Right lobe of liver (tissue), 6 donors: Measurements from ENCODE around the gene RBM33. TPM values are rescaled to one million over a fixed set of nuclear protein-coding genes. Genes with fewer than 3 reads are reported as not detected.

ENCODE experiments used
- ATAC-seq, 4 donors: fragments of 200-7000 bp; cut with Tn5 transposase; one replicate each; pipeline ENCODE4 v1.9.1; 2020; ENCODE audit warnings: mild to moderate bottlenecking in 4 of 4, moderate library complexity in 4 of 4
- DNase-seq, 3 donors: peaks; one replicate each; pipeline ENCODE4 v3.0.0-alpha.2; 2020
- H3K27ac ChIP-seq, 3 donors: fragments of 200-600 bp; one replicate each; pipeline ENCODE4 v1.8.0; 2022
- H3K27me3 ChIP-seq, 2 donors: fragments of 200-600 bp; one replicate each; pipeline ENCODE4 v1.8.0; 2022
- H3K36me3 ChIP-seq, 4 donors: fragments of 200-600 bp; sonication (generic) in 1 of 4; one replicate each; pipeline versions ENCODE4 v1.5.1 to v1.8.0; 2017 to 2022; ENCODE audit warnings: control low read depth in 1 of 4
- H3K4me1 ChIP-seq, 4 donors: fragments of 200-600 bp; sonication (generic) in 1 of 4; one replicate each; pipeline versions ENCODE4 v1.5.1 to v1.8.0; 2017 to 2022; ENCODE audit warnings: control low read depth in 1 of 4
- H3K4me3 ChIP-seq, 3 donors: fragments of 200-600 bp; one replicate each; pipeline ENCODE4 v1.8.0; 2022
- H3K9me3 ChIP-seq, 4 donors: fragments of 200-600 bp; sonication (generic) in 1 of 4; one replicate each; pipeline versions ENCODE4 v1.5.1 to v1.8.0; 2017 to 2022; ENCODE audit warnings: control low read depth in 1 of 4
- CTCF ChIP-seq, 4 donors: fragments of 200-600 bp in 3 of 4; fragments of 450-650 bp in 1 of 4; IDR thresholded peaks; one replicate each; pipeline versions ENCODE4 v1.5.1 to v1.8.0; 2016 to 2022; ENCODE audit warnings: antibody characterized with exemption in 4 of 4, mild to moderate bottlenecking in 2 of 4
- POLR2A ChIP-seq: fragments of 450-650 bp; IDR thresholded peaks from one replicate; pipeline ENCODE4 v1.6.1; 2017; ENCODE audit warnings: antibody characterized with exemption, mild to moderate bottlenecking
- WGBS: methylation state at CpG from one replicate; pipeline ENCODE4 v1.1.6; 2018; ENCODE audit warnings: low coverage, low lambda C conversion rate; ENCODE audit not compliant: insufficient coverage; ENCODE audit errors: missing lambda C conversion rate; 5-methylcytosine and 5-hydroxymethylcytosine counted together
- intact Hi-C, 2 donors: fragments of 100-400 bp; cut with DNase I; formaldehyde crosslinking; loops; one replicate each; pipeline versions ENCODE4 v1.11.2 to v1.14.1; 2022
- total RNA-seq, 6 experiments: library from RNA; depleted of rRNA in 2 of 6; stranded (reverse); fragments of >200 nt in 2 of 6; fragmentation: NEBNext Ultra II Directional in 3 of 6; extraction: Animal tissue kit (Norgen Biotek cat#: 25700) in 3 of 6; gene quantifications; one replicate each; pipeline versions ENCODE4 v1.1.0 to v1.2.4, GENCODE V29; 2016 to 2023
- donor health status: DM: no; HTN: yes; CAD: no.
- donor health status: DM: no; HTN: no; CAD: no.
- donor health status: DM: no; HTN: no; CAD: no.
- donor health status: DM: no; HTN: yes; CAD: no.
- donor health status: DM: no; HTN: yes; CAD: no.

RBM33 gene
- total RNA-seq, 6 experiments from 2014 or later, result 24.9 to 55.1 (median 32.0) TPM

GRCh38 chr7:155763122-155763521 is 118.7 kb downstream of the RBM33 start:
- Histone ChIP-seq H3K27me3 (no peaks in the 10 kb centered on the region), H3K9me3 (no peaks in the 10 kb centered on the region), H3K36me3 (peaks cover 7 to 41% (median 24%) of the 10 kb centered on the region in 4 donors), H3K4me1 (no peaks in the 10 kb centered on the region), H3K4me3 (no peak overlapping the region), H3K27ac (peak overlapping the region in 2 of 3 donors; percentile 24 to 64)
- intact Hi-C loops, result no loop called here
- no peak for ATAC-seq
- 92% methylated on average over 10 of the region's 10 CpGs for WGBS
- TF ChIP-seq CTCF (IDR thresholded peaks at IDR 0.05), result no peak
- no peak for TF ChIP-seq POLR2A
- no peak for DNase-seq

- TF ChIP-seq POLR2A (no peak), CTCF (IDR thresholded peaks at IDR 0.05) (no peak)
- DNase-seq (peak in 1 of 3 donors; percentile 44), ATAC-seq (peak; percentile 61 to 78 (median 70))
- Histone ChIP-seq H3K9me3 (no peaks in the 10 kb centered on the region), H3K4me3 (no peak overlapping the region), H3K27me3 (no peaks in the 10 kb centered on the region), H3K27ac (peak overlapping the region; percentile 24 to 64 (median 55)), H3K4me1 (no peaks in the 10 kb centered on the region), H3K36me3 (peaks cover 7 to 43% (median 24%) of the 10 kb centered on the region in 4 donors)
- no CpG with 5 or more reads among the region's 27 CpGs for WGBS
- intact Hi-C loops, result no loop called here
These were observed 119.4 kb downstream of the RBM33 start for GRCh38 chr7:155763691-155764437.

GRCh38 chr7:155764438-155764793 is 120.0 kb downstream of the RBM33 start:
- DNase-seq, result peak in 2 of 3 donors; percentile 47 to 63
- H3K36me3 ChIP-seq, result peaks cover 7 to 48% (median 27%) of the 10 kb centered on the region in 4 donors
- ATAC-seq, result peak; percentile 47 to 64 (median 61)
- intact Hi-C loops, result no loop called here
- H3K27me3 ChIP-seq, result no peaks in the 10 kb centered on the region
- TF ChIP-seq POLR2A, result no peak
- TF ChIP-seq CTCF (IDR thresholded peaks at IDR 0.05), result no peak
- H3K9me3 ChIP-seq, result no peaks in the 10 kb centered on the region
- H3K4me3 ChIP-seq, result no peak overlapping the region
- no peaks in the 10 kb centered on the region for H3K4me1 ChIP-seq
- H3K27ac ChIP-seq, result peak overlapping the region in 2 of 3 donors; percentile 55 to 64
- 80% methylated on average over 1 of the region's 7 CpGs for WGBS

GRCh38 chr7:155765458-155765857 is 121.0 kb downstream of the RBM33 start:
- no peak for TF ChIP-seq POLR2A
- no peak for TF ChIP-seq CTCF (IDR thresholded peaks at IDR 0.05)
- H3K4me1 ChIP-seq, result no peaks in the 10 kb centered on the region
- H3K27ac ChIP-seq, result no peak overlapping the region
- no peaks in the 10 kb centered on the region for H3K9me3 ChIP-seq
- WGBS, result 83% methylated on average over 7 of the region's 8 CpGs
- peaks cover 7 to 59% (median 32%) of the 10 kb centered on the region in 4 donors for H3K36me3 ChIP-seq
- ATAC-seq (no peak), DNase-seq (no peak)
- H3K27me3 ChIP-seq, result no peaks in the 10 kb centered on the region
- intact Hi-C loops, result no loop called here
- H3K4me3 ChIP-seq, result no peak overlapping the region
